T-cell (primary cell): Measurements from ENCODE around the gene CEP350. TPM values are rescaled to one million over a fixed set of nuclear protein-coding genes. Genes with fewer than 3 reads are reported as not detected.

Source experiments
- ATAC-seq, 4 experiments: fragments of 200-7000 bp in 3 of 4; fragments of 150-1000 bp in 1 of 4; cut with Tn5 transposase; replicated peaks in 1 of 4; 1 replicate in 3 of 4; 2 replicates in 1 of 4; pipeline ENCODE4 v1.10.0; 2021; ENCODE audit warnings: moderate library complexity in 3 of 4, mild to moderate bottlenecking in 2 of 4, moderate number of reproducible peaks in 1 of 4
- CTCF ChIA-PET, 2 donors: fragments of 300-600 bp; sonication (Branson Sonifier 250); formaldehyde crosslinking; loops; one replicate each; lab custom pipeline; 2022; ENCODE audit warnings: antibody characterized with exemption in 2 of 2; lab: Charles Lee
- POLR2A ChIA-PET, 2 donors: fragments of 300-600 bp; sonication (Branson Sonifier 250); formaldehyde crosslinking; loops; one replicate each; lab custom pipeline; 2022; ENCODE audit warnings: antibody characterized with exemption in 2 of 2; lab: Charles Lee
- DNase-seq, 35 experiments: peaks; one replicate each; pipeline versions ENCODE4 v3.0.0 to v3.0.0-alpha.2; 2013 to 2023
- H3K27ac ChIP-seq: one replicate; pipeline ENCODE4 v1.5.1; 2013; ENCODE audit warnings: low read length
- H3K27me3 ChIP-seq, 2 experiments: replicated peaks in 1 of 2; 1 replicate in 1 of 2; 2 replicates in 1 of 2; pipeline versions ENCODE4 v1.6.1 to v1.7.0; 2013; ENCODE audit warnings: low read length in 1 of 2, mixed read lengths in 1 of 2; ENCODE audit not compliant: control insufficient read depth in 2 of 2, insufficient read depth in 2 of 2; ENCODE audit errors: extremely low read depth in 1 of 2
- H3K36me3 ChIP-seq, 2 donors: 1 replicate in 1 of 2; 2 replicates in 1 of 2; pipeline versions ENCODE4 v1.6.1 to v1.7.0; 2013; ENCODE audit warnings: low read length in 1 of 2; ENCODE audit not compliant: control insufficient read depth in 2 of 2, insufficient read depth in 1 of 2; ENCODE audit errors: extremely low read depth in 1 of 2
- H3K4me1 ChIP-seq, 2 experiments: 1 replicate in 1 of 2; 2 replicates in 1 of 2; pipeline versions ENCODE4 v1.6.1 to v1.7.0; 2013; ENCODE audit warnings: low read length in 2 of 2, mixed read lengths in 1 of 2; ENCODE audit not compliant: insufficient read depth in 2 of 2, control insufficient read depth in 1 of 2; ENCODE audit errors: extremely low read depth in 1 of 2
- H3K4me3 ChIP-seq, 2 donors: 1 replicate in 1 of 2; 2 replicates in 1 of 2; pipeline versions ENCODE4 v1.5.1 to v1.7.0; 2013; ENCODE audit warnings: mild to moderate bottlenecking in 2 of 2, low read length in 1 of 2, moderate library complexity in 1 of 2; ENCODE audit not compliant: control insufficient read depth in 1 of 2; ENCODE audit errors: extremely low read depth in 1 of 2
- H3K9me3 ChIP-seq: 2 replicates; pipeline ENCODE4 v1.7.0; 2013
- H3K27ac Mint-ChIP-seq, 2 donors: one replicate each; pipeline ENCODE4 v1.8.0; 2020 to 2021; ENCODE audit warnings: mild to moderate bottlenecking in 2 of 2, mixed read lengths in 2 of 2
- H3K27me3 Mint-ChIP-seq, 2 donors: one replicate each; pipeline ENCODE4 v1.8.0; 2021 to 2022; ENCODE audit warnings: mixed read lengths in 2 of 2
- H3K36me3 Mint-ChIP-seq: one replicate; pipeline ENCODE4 v1.8.0; 2021; ENCODE audit warnings: mixed read lengths
- H3K4me1 Mint-ChIP-seq, 3 donors: one replicate each; pipeline ENCODE4 v1.8.0; 2020 to 2022; ENCODE audit warnings: mixed read lengths in 3 of 3, mild to moderate bottlenecking in 1 of 3
- H3K4me3 Mint-ChIP-seq, 3 donors: one replicate each; pipeline ENCODE4 v1.8.0; 2020 to 2022; ENCODE audit warnings: mild to moderate bottlenecking in 3 of 3, mixed read lengths in 3 of 3, moderate library complexity in 3 of 3
- H3K9me3 Mint-ChIP-seq, 3 donors: one replicate each; pipeline ENCODE4 v1.8.0; 2020 to 2022; ENCODE audit warnings: mixed read lengths in 3 of 3
- WGBS: methylation state at CpG from one replicate; pipeline ENCODE4 v1.1.5; 2013; ENCODE audit warnings: missing lambda C conversion rate; ENCODE audit not compliant: insufficient coverage; 5-methylcytosine and 5-hydroxymethylcytosine counted together
- total RNA-seq, 35 experiments: library from RNA in 6 of 35; stranded (reverse) in 6 of 35; fragments of 120-200 nt in 1 of 35; gene quantifications; one replicate each; pipeline versions ENCODE4 v1.2.1 to v1.2.4 and lab custom pipeline; 2013 to 2026

Gene CEP350
- total RNA-seq, 5 donors from 2014 or later (not counting 1 experiment from before 2014, with no cell fraction given): 62.1 to 81.3 (median 72.3) TPM

DNA sequence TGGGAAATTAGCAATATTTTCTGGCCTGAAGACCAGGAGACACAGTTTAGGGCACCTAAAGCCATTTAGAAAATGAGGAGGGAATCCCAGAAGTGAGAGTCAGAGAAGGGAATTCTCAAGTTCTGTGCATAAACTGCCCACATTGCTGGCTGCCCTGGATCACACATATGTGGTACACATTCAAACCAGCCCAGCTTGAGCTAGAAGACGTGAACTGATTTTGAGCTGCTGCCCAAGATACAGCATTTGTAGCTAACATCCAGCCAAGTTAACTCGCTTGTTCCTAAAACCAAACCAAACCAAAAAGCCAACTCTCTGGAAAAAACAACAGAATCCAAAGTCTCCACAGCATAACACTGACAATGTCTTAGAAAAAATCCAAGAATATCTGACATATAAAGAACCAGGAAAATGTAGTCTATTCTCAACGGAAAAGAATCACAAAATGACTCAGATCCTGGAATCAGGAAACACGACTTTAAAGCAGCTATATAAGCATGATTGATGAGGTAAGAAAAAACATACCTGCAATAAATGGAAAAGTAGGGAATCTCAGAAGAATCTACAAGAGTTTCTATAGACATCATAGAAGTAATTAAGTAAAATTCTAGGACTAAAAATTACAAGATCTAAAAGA is 181.8 kb downstream of the CEP350 start:
- Mint-ChIP-seq H3K9me3 (peaks cover 4 to 13% (median 8%) of the 10 kb centered on the region in 3 donors), H3K27me3 (peaks cover 30 to 44% of the 10 kb centered on the region in 2 donors)
- no peak overlapping the region for H3K4me3 ChIP-seq

GRCh38 chr1:180136968-180137356 is 182.4 kb downstream of the CEP350 start:
- Histone ChIP-seq H3K36me3 (no peaks in the 10 kb centered on the region), H3K9me3 (no peaks in the 10 kb centered on the region), H3K4me1 (no peaks in the 10 kb centered on the region), H3K27me3 (peaks cover 0 to 7% of the 10 kb centered on the region in 2 experiments), H3K27ac (no peak overlapping the region), H3K4me3 (no peak overlapping the region)
- H3K36me3 Mint-ChIP-seq: no peaks in the 10 kb centered on the region
- ATAC-seq (no peak), DNase-seq (no peak)
- no peaks in the 10 kb centered on the region for H3K4me1 Mint-ChIP-seq
- H3K9me3 Mint-ChIP-seq: peaks cover 4 to 13% (median 8%) of the 10 kb centered on the region in 3 donors
- no peak overlapping the region for H3K27ac Mint-ChIP-seq
- no peak overlapping the region for H3K4me3 Mint-ChIP-seq
- ChIA-PET CTCF (no interaction called here), POLR2A (interaction anchor here in 1 of 2 donors (0.5 kb wide), 1 partner anchor 1603 kb away, joined by 8 read pairs; no protein-coding TSS in a partner anchor)
- peaks cover 25 to 42% of the 10 kb centered on the region in 2 donors for H3K27me3 Mint-ChIP-seq

More for the DNA sequence above, 181.8 kb downstream of the CEP350 start:
- Histone ChIP-seq H3K36me3 (no peaks in the 10 kb centered on the region), H3K9me3 (no peaks in the 10 kb centered on the region), H3K4me1 (no peaks in the 10 kb centered on the region), H3K27ac (no peak overlapping the region), H3K27me3 (peaks cover 0 to 7% of the 10 kb centered on the region in 2 experiments)
- ATAC-seq (no peak), DNase-seq (no peak)
- Mint-ChIP-seq H3K4me3 (no peak overlapping the region), H3K4me1 (no peaks in the 10 kb centered on the region), H3K27ac (no peak overlapping the region), H3K36me3 (no peaks in the 10 kb centered on the region)
- ChIA-PET POLR2A (interaction anchor here in 1 of 2 donors (0.5 to 0.6 kb wide), 2 partner anchors 697 to 1604 kb away, joined by 3 to 8 read pairs; no protein-coding TSS in a partner anchor), CTCF (no interaction called here)
- 83% methylated on average over 2 of the region's 4 CpGs for WGBS

- H3K4me3 Mint-ChIP-seq: no peak overlapping the region
- H3K27me3 Mint-ChIP-seq: peaks cover 20 to 35% of the 10 kb centered on the region in 2 donors
- Histone ChIP-seq H3K27ac (no peak overlapping the region), H3K9me3 (no peaks in the 10 kb centered on the region), H3K27me3 (peaks cover 0 to 8% of the 10 kb centered on the region in 2 experiments), H3K4me1 (no peaks in the 10 kb centered on the region), H3K36me3 (no peaks in the 10 kb centered on the region), H3K4me3 (no peak overlapping the region)
- H3K27ac Mint-ChIP-seq: no peak overlapping the region
- H3K4me1 Mint-ChIP-seq: no peaks in the 10 kb centered on the region
- ATAC-seq: no peak
- ChIA-PET CTCF (no interaction called here), POLR2A (no interaction called here)
- H3K9me3 Mint-ChIP-seq: peaks cover 4 to 13% (median 8%) of the 10 kb centered on the region in 3 donors
- DNase-seq: no peak
- WGBS: no CpG with 5 or more reads among the region's 2 CpGs
- no peaks in the 10 kb centered on the region for H3K36me3 Mint-ChIP-seq
Observed at GRCh38 chr1:180137776-180138175, 183.2 kb downstream of the CEP350 start.

DNA sequence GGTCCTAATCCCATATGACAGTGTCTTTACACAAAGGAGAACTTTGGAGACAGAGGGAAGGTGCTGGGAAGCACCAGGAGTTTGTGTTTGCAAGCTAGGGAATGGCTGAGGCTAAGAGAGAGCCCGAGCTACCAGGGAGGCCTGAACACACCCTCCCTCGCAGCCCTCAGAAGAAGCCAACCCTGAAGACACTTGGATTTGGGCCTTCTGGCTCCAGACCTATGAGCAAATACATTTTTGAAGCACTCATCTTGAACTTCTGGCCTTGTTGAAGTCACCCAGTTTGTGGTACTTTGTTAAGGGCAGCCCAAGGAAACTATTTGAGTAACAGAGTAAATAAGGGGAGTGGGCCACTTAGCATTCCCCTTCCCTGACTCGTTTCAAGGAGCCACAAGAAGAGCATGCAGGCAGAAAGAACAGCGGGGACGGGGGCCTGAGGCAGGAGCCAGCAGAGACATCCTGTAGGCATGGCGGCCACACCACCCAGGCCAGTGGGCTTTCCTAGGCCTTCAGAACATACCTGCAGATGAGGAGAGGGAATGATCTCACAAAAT is 186.8 kb downstream of the CEP350 start:
- Histone ChIP-seq H3K27ac (no peak overlapping the region), H3K9me3 (no peaks in the 10 kb centered on the region), H3K27me3 (peaks cover 3 to 4% of the 10 kb centered on the region in 2 experiments), H3K36me3 (no peaks in the 10 kb centered on the region), H3K4me1 (no peaks in the 10 kb centered on the region), H3K4me3 (no peak overlapping the region)
- no peak for DNase-seq
- WGBS: 100% methylated on average over 2 of the region's 6 CpGs
- ATAC-seq: no peak
- Mint-ChIP-seq H3K9me3 (peaks cover 4 to 9% (median 6%) of the 10 kb centered on the region in 3 donors), H3K36me3 (no peaks in the 10 kb centered on the region), H3K27ac (no peak overlapping the region), H3K4me3 (no peak overlapping the region), H3K27me3 (peaks cover 10 to 16% of the 10 kb centered on the region in 2 donors), H3K4me1 (no peaks in the 10 kb centered on the region)
- CTCF ChIA-PET: no interaction called here
- POLR2A ChIA-PET: no interaction called here

- ChIA-PET POLR2A (no interaction called here), CTCF (interaction anchor here in 1 of 2 donors (0.7 kb wide), 1 partner anchor 28 kb away, joined by 3 read pairs; no protein-coding TSS in a partner anchor)
- DNase-seq: no peak
- Histone ChIP-seq H3K27ac (no peak overlapping the region), H3K27me3 (peaks cover 3 to 4% of the 10 kb centered on the region in 2 experiments), H3K36me3 (no peaks in the 10 kb centered on the region), H3K9me3 (no peaks in the 10 kb centered on the region), H3K4me1 (no peaks in the 10 kb centered on the region), H3K4me3 (no peak overlapping the region)
- no peak overlapping the region for H3K27ac Mint-ChIP-seq
- H3K4me1 Mint-ChIP-seq: no peaks in the 10 kb centered on the region
- no peaks in the 10 kb centered on the region for H3K9me3 Mint-ChIP-seq
- ATAC-seq: no peak
- no peaks in the 10 kb centered on the region for H3K36me3 Mint-ChIP-seq
- no CpG with 5 or more reads among the region's 3 CpGs for WGBS
- H3K27me3 Mint-ChIP-seq: peaks cover 3 to 8% of the 10 kb centered on the region in 2 donors
- no peak overlapping the region for H3K4me3 Mint-ChIP-seq
Observed at GRCh38 chr1:180143359-180143758, 188.7 kb downstream of the CEP350 start.

- no peaks in the 10 kb centered on the region for H3K9me3 Mint-ChIP-seq
- 63% methylated on average over 5 of the region's 6 CpGs for WGBS
- Histone ChIP-seq H3K27ac (no peak overlapping the region), H3K9me3 (no peaks in the 10 kb centered on the region), H3K4me1 (no peaks in the 10 kb centered on the region), H3K27me3 (peaks cover 3 to 4% of the 10 kb centered on the region in 2 experiments), H3K36me3 (no peaks in the 10 kb centered on the region), H3K4me3 (no peak overlapping the region)
- POLR2A ChIA-PET: no interaction called here
- no peak overlapping the region for H3K4me3 Mint-ChIP-seq
- ATAC-seq: no peak
- CTCF ChIA-PET: interaction anchor here in 1 of 2 donors (1.8 kb wide), 1 partner anchor 35 kb away, joined by 6 read pairs; no protein-coding TSS in a partner anchor
- H3K27ac Mint-ChIP-seq: no peak overlapping the region
- no peaks in the 10 kb centered on the region for H3K4me1 Mint-ChIP-seq
- DNase-seq: no peak
- peaks cover 3 to 5% of the 10 kb centered on the region in 2 donors for H3K27me3 Mint-ChIP-seq
- H3K36me3 Mint-ChIP-seq: no peaks in the 10 kb centered on the region
Observed at GRCh38 chr1:180144659-180145357, 190.2 kb downstream of the CEP350 start.
